OCI-LY1 (cell line): ENCODE data around the gene BLOC1S5.

Experiments used
- CTCF ChIP-seq: fragments of 200-600 bp; sonication (generic), shearing (Covaris generic); IDR thresholded peaks from 2 replicates; pipeline ENCODE4 v1.5.1; 2017; ENCODE audit warnings: mild to moderate bottlenecking, antibody characterized with exemption, low read length, moderate library complexity, mixed read lengths
- EZH2 ChIP-seq: fragments of 200-600 bp; sonication (generic), shearing (Covaris generic); IDR thresholded peaks from 2 replicates; pipeline ENCODE4 v1.8.0; 2017; ENCODE audit warnings: borderline replicate concordance, mixed run types, mild to moderate bottlenecking, antibody characterized with exemption, low read length, moderate library complexity, mixed read lengths

DNA sequence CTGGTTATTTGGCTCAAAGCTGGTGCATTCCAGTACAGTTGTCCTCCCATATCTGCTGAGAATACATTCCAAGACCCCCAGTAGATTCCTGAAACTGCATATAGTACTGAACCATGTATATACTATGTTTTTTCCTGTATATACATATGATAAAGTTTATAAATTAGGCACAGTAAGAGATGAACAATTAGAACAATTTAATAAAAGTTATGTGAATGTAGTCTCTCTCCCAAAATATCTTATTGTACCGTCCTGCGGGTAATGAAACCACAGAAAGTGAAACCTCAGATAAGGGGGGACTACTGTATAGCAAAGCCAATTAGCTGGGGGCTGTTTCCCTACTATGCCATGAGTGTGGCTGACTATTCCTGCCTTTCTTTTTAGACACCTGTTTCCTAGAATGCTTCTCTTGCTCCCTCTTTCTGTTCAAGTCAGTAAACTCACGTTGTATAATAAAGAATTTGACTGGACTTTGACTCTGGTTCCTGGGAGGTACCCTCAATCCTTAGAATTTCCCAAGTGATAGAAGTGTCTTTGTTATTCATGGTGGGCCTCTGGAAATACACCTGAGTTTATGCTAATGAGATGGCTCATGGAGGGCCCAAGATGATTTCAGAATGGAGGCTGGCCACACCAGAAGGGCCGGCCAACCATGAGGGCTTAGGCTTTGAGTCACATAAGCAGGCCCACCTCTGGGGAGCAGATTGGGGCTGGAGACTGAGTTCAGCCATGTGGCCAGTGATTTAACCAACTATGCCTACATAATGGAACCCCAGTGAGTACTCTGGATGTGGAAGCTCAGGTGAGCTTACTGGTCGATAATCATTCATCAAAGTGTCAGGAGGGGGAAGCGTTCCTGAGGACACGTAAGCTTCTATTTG, 689 bp upstream of the BLOC1S5 start:
- TF ChIP-seq CTCF (no peak), EZH2 (no peak)
